Uterus (tissue), 2 donors: ENCODE data around the gene SNX9.

Source experiments
- POLR2A ChIP-seq, 2 donors: fragments of 450-650 bp; IDR thresholded peaks; one replicate each; pipeline ENCODE4 v1.6.1; 2016; ENCODE audit warnings: antibody characterized with exemption in 2 of 2, mild to moderate bottlenecking in 1 of 2, moderate library complexity in 1 of 2
- TF ChIP-seq, protein P1 (sequence below), 4 experiments: fragments of 200-600 bp in 2 of 4; fragments of 450-650 bp in 2 of 4; sonication (generic) in 2 of 4; IDR thresholded peaks; one replicate each; pipeline ENCODE4 v1.5.1; 2016 to 2019; ENCODE audit warnings: antibody characterized with exemption in 4 of 4, mild to moderate bottlenecking in 2 of 4, moderate library complexity in 1 of 4

DNA sequence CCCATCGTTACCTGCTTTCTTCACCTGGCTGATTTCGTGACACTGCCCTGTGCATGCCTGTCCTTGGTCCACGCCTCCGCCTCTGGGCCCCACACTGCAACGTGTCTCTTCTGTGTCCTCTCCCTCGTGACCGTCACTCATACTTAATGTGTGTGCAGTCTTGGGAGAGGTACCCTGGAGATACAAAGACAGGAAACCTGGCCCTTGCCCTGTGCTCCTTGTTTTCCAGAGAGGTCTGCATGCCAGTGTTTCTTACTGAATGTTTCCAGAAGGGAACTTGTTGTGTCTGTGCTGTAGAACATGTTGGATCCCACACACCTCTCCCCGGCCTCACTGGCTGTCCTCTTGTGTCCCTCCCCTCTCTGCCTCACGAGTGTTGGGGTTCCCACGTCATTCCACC lies 45.8 kb downstream of the SNX9 start:
- TF ChIP-seq, protein P1, sequence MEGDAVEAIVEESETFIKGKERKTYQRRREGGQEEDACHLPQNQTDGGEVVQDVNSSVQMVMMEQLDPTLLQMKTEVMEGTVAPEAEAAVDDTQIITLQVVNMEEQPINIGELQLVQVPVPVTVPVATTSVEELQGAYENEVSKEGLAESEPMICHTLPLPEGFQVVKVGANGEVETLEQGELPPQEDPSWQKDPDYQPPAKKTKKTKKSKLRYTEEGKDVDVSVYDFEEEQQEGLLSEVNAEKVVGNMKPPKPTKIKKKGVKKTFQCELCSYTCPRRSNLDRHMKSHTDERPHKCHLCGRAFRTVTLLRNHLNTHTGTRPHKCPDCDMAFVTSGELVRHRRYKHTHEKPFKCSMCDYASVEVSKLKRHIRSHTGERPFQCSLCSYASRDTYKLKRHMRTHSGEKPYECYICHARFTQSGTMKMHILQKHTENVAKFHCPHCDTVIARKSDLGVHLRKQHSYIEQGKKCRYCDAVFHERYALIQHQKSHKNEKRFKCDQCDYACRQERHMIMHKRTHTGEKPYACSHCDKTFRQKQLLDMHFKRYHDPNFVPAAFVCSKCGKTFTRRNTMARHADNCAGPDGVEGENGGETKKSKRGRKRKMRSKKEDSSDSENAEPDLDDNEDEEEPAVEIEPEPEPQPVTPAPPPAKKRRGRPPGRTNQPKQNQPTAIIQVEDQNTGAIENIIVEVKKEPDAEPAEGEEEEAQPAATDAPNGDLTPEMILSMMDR (IDR thresholded peaks at IDR 0.05), result no peak
- TF ChIP-seq POLR2A (IDR thresholded peaks at IDR 0.05), result no peak
